HG03045 (cell line): ENCODE results near the gene CILP.

Source experiments
- ATAC-seq: cut with Tn5 transposase; IDR thresholded peaks from one replicate; pipeline ENCODE4 v1.9.1; 2021; ENCODE audit warnings: mild to moderate bottlenecking, moderate library complexity; ENCODE audit not compliant: unreplicated experiment

The CILP gene

GRCh38 chr15:65223996-65224395, 12.7 kb upstream of the CILP start:
- ATAC-seq = no peak

GRCh38 chr15:65222891-65223290, 11.6 kb upstream of the CILP start:
- no peak for ATAC-seq

GRCh38 chr15:65221697-65222096, 10.4 kb upstream of the CILP start:
- ATAC-seq = no peak

GRCh38 chr15:65219137-65219536, 7.9 kb upstream of the CILP start:
- no peak for ATAC-seq

GRCh38 chr15:65217526-65218482, 6.5 kb upstream of the CILP start:
- ATAC-seq = no peak

- no peak for ATAC-seq
Observed at GRCh38 chr15:65215496-65215895, 4.2 kb upstream of the CILP start.

GRCh38 chr15:65214010-65214409, 2.7 kb upstream of the CILP start:
- ATAC-seq = no peak

- ATAC-seq = no peak
Observed at GRCh38 chr15:65213241-65213640, 2.0 kb upstream of the CILP start.

GRCh38 chr15:65212097-65212496, 824 bp upstream of the CILP start:
- no peak for ATAC-seq

GRCh38 chr15:65211482-65211982, 259 bp upstream of the CILP start:
- no peak for ATAC-seq

- no peak for ATAC-seq
Observed at GRCh38 chr15:65209701-65210643, 1.3 kb downstream of the CILP start.

GRCh38 chr15:65208647-65209046, 2.6 kb downstream of the CILP start:
- ATAC-seq = no peak

- ATAC-seq = no peak
Observed at GRCh38 chr15:65207280-65207840, 3.9 kb downstream of the CILP start.

- ATAC-seq = no peak
Observed at GRCh38 chr15:65206750-65207149, 4.5 kb downstream of the CILP start.

GRCh38 chr15:65204931-65205660, 6.2 kb downstream of the CILP start:
- ATAC-seq = no peak

- ATAC-seq = no peak
Observed at GRCh38 chr15:65204236-65204930, 6.9 kb downstream of the CILP start.

- no peak for ATAC-seq
Observed at GRCh38 chr15:65201918-65202317, 9.4 kb downstream of the CILP start.

GRCh38 chr15:65198571-65198970, 12.7 kb downstream of the CILP start:
- ATAC-seq = no peak

- ATAC-seq = no peak
Observed at GRCh38 chr15:65197337-65197645, 14.0 kb downstream of the CILP start.
